Stimulated activated CD4-positive, alpha-beta T cell treated with anti-CD3 and anti-CD28 coated beads, Interleukin-15, amount 100 ng/mL, for 24 hours (primary cell): Measurements from ENCODE around the gene TNFSF15.

ENCODE experiments used
- DNase-seq: peaks from one replicate; pipeline ENCODE4 v3.0.0-alpha.2; 2020

The TNFSF15 gene

DNA sequence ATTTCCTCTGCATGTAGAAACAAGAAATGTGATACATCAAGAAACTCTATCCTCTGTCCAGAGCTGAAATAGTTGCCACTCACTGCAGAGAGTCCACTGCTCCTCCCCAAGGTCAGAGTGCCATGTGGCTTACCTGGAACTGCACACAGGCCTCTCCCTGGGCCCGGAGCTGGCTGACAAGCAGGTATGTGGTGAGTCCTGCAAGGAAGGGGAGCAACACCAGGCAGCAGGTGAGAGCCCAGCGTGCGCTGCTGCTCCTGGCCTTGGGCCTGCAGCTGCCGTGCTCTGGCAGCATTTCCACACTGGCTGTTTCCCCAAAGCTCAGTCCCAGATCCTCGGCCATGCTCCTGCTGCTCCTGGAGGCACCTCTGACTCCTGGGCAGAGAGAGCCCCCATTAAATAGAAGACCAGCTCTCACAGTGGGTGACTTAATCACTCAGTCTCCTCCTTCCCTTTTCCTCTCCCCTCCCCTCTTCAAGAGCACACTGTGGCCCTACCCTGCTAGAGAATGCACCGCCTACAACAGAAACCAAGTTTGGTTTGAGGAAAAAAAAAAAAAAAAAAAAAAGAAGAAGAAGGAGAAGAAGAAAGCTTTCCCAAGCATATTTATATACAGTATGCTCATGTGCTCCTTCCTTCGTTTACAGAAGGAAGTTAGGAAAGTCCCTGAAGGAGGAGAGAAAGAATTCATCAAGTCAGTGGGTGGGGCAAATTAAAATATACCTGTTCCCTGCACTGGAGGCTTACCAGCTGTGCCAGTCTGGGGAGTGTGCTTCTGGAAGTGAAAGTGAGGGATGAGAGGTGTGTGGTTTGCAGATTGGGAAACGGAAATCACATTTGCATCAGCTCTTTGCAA, at the start of gene TNFSF15:
Gene TNFSF15 (minus strand): TSS at position 370 of the 856 bp plus-strand sequence. CDS start 27 bp downstream, at position 343.
- DNase-seq: peak; percentile 55

DNA sequence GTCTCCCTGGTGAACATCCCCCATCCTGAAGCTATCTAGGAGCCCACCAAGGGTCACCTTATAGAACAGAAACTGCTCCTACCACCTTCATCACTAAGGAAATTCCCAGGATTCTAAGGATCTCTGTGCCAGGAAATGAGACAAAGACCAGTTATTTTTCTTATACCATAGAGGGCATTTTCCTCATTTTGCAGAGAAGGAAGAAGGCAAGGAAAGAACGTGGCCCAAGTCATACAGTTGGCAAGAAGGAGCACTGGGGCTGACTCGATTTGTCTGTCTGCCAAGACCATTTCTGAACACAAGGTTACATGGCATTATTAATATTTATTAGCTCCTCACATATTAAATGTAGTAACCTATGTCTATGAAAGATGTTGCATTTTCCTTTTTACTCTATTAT, 49.6 kb upstream of the TNFSF15 start:
- DNase-seq: no peak

GRCh38 chr9:114854736-114855355, 49.0 kb upstream of the TNFSF15 start:
- no peak for DNase-seq

DNA sequence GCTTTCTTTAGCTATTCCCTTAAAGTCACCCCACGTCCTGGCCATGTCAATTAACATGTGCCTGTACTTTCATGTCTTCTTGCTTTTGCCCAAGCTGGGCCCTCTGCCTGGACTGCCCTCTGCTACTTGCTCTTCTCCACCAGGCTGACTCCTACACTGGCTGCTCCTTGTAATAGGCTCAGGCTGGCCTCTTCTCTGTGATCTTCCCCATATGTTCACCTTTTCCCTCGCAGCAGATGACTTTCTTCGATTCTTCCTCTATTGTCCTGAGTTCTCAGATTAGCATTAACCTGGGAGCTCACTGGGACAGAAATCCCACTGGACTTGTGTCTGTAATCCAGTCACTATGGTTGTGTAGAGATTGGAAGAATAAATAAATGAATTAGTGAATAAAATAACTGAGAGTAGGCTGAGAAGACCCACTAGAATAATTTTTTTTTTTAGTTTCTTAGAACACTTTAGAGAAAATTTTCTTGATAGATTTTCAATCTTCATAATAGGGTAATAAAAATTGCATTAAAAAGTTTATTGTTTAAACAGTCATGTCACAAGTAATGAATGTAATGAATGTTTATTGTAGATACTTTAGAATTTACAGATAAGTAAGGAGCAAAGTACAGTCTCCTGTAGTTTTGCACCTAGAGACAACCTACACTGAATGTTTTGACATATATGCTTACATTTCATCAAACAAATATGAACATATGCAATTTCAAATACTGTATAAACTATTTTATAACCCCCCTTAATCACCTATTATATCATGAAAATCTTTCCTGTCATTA, 47.4 kb upstream of the TNFSF15 start:
- no peak for DNase-seq

GRCh38 chr9:114852050-114852594, 46.3 kb upstream of the TNFSF15 start:
- no peak for DNase-seq

DNA sequence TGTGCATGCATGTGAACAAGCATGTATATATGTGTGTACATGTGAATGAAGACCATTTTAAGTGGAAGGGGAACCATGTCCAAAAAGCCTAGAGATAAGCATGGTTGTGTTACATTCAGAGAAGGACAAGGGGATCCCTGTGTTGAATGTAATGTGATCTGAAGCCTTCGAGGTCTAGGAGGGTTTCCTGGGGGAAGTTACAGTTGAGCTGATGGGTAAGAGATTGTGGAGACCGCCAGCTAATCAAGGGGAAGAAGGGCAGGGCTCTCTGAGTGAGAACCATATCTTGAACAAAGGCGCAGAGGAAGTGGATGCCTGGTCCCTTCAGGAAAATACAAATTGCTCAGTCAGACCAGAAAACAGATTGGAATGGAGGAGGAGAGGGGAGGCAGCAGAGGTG, 45.5 kb upstream of the TNFSF15 start:
- no peak for DNase-seq

DNA sequence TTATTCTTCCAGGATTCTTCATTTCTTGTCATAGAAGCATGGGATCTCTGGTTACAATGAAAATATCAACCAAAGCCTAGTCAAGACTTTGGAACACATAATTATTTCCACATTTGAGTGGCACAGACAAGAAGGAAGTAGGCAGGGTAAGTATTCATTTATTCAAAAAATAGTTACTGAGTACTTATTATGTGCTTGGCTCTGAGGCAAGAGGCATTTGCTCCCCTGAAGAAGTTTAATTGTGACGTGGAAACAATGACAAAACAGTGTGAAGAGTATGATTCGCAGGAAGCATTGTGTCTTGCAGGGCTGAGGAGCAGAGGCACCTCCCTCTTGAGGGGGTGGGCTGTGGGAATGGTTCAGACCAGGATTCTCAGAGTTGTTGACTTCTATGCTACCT, 45.0 kb upstream of the TNFSF15 start:
- DNase-seq: peak; percentile 28

GRCh38 chr9:114849450-114849849, 43.6 kb upstream of the TNFSF15 start:
- DNase-seq: no peak

- DNase-seq: no peak
These were observed 41.9 kb upstream of the TNFSF15 start for GRCh38 chr9:114847492-114848417.

- DNase-seq: no peak
These were observed 39.5 kb upstream of the TNFSF15 start for GRCh38 chr9:114845373-114845772.

GRCh38 chr9:114844766-114845165, 38.9 kb upstream of the TNFSF15 start:
- DNase-seq: no peak

GRCh38 chr9:114837923-114838322, 32.1 kb upstream of the TNFSF15 start:
- DNase-seq: no peak

DNA sequence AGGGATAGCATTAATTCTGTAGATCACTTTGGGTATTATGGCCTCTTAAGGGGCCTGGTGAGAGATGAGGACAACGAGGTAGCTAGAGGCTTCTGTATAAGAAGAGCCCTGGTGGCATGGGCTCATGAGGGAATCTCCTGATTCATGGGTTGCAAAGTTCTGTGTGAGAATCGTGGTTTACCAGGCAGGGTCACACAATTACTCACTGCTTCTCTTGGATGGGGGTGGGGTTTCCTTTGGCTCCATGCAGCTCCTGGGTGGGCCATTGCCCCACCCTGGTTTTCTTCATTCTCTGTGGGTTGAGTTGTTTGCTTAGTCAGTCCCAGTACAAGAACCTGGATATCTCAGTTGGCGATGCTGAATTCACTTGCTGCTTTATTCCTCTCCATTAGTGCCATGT, 30.9 kb upstream of the TNFSF15 start:
- peak; percentile 39 for DNase-seq

- DNase-seq: no peak
These were observed 28.5 kb upstream of the TNFSF15 start for GRCh38 chr9:114834386-114834785.

DNA sequence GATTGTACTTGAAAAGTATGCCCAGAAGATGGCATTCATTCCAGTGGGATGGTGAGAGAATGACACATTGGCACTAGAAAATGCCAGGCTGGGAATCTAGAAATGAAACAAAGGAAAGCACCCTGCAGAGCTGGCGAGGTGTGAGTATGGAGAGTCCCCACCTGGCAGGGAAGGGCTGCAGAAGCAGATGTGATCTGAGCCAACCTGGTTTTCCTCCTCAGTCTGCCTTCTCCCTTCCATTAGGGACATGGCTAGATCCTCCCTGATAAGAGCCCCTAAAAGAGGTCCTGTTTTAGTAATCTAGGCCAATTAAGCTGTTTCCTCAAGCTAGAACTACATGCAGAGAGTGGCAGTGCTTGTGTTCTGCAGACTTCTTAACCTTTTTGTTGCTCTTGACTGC, 24.7 kb upstream of the TNFSF15 start:
- no peak for DNase-seq

- no peak for DNase-seq
These were observed 24.0 kb upstream of the TNFSF15 start for GRCh38 chr9:114829574-114830440.

DNA sequence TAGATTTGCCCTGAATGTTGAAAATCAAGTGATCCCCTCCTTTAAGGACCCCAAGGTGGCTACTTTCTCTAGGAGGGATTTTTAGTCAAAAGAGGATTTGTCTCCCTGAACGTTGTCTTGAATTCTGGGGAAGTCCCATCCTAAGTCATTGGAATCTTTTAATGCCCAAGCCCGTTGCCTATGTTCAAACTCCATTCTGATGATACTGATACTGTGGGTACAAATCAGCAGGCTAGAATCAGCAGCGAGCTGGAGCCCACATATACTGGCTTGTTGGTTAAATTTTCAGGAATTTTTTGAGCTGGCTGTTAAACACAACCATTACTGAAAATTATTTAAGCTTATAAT, 22.4 kb upstream of the TNFSF15 start:
- DNase-seq: no peak

DNA sequence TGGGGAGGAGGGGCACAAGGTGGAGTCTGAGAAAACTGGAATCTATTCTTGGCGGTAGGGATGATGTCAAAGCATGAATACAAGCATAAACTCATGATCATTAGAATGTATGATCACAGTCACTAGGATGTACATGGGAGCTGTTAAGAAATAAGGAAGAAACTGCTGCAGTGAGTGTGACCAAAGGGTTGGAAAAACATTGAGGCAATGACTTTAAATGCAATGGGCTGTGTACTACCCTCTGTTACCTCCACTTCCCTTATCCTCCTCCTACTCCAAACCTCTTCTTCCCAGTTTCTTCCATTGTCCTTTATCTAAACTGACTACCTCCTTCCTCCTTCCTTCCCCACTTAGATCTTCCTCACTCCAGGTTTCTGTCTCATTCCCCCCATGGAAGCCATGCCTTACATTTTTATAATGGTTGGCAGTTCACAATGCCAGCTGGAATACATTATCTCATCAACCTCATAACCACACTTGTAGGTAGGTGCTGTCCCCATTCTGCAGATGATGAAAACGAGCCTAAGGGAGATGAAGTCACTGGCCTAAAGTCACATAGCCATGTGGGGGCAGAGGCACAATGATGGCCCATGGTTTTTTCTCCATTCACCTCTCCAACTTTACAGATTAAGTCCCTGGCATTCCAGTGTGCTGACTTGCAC, 21.9 kb upstream of the TNFSF15 start:
- peak; percentile 40 for DNase-seq

DNA sequence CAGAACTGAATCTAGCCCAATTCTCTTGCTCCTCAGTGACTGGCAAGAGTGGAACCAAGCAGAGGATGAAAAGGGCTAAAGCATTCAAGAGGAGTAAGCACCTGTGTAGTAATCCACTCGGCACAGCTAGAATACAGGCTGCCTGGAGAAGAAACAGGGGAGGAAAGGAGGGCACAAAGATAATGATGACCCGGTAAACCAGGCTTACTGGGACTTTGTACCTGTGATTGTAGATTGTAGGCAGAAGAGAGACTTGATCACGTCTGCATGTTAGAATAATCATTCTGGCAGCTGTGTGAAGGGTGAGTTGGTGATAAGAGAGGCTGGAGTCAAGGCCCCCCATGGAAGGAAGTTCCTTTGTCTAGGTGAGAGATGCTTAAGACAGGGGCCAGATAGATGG, 20.6 kb upstream of the TNFSF15 start:
- no peak for DNase-seq

DNA sequence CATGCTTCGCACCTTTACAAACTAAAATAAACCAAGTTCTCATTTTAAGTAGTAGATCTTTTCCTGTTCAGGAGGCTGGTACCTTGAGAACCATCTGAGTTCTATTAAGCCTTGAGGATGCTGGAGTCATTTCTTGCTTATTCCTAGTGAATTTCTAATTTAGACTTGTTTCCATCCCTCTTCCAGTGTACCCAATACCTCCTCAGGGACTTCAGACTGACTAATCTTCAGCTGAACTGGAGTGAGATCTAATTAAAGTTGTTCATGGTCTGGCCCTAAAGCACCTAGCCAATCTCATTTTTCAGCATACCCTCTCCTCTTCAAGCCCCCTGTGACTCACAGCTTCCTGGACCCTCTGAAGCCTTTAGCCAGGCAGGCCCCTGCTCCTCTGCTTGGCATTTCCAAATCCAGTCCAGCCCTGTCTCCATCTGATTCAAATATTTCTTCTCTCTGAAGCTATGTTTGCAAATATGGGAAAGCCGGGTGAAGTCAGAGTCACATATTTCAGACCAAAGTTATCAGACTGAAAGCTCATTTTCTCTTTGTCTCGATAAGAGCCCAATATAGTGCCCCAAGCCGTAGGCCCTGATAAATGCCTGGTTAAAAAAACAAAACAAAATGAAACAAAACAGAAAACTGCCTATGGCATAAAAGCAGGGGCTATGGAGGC, 19.4 kb upstream of the TNFSF15 start:
- DNase-seq: no peak
